ENCODE data around the gene FZD2. TPM values are rescaled to one million over a fixed set of nuclear protein-coding genes. Genes with fewer than 3 reads are reported as not detected.

Gene FZD2
- total RNA-seq, 1 donor from 2014 or later = 0.60 TPM

DNA sequence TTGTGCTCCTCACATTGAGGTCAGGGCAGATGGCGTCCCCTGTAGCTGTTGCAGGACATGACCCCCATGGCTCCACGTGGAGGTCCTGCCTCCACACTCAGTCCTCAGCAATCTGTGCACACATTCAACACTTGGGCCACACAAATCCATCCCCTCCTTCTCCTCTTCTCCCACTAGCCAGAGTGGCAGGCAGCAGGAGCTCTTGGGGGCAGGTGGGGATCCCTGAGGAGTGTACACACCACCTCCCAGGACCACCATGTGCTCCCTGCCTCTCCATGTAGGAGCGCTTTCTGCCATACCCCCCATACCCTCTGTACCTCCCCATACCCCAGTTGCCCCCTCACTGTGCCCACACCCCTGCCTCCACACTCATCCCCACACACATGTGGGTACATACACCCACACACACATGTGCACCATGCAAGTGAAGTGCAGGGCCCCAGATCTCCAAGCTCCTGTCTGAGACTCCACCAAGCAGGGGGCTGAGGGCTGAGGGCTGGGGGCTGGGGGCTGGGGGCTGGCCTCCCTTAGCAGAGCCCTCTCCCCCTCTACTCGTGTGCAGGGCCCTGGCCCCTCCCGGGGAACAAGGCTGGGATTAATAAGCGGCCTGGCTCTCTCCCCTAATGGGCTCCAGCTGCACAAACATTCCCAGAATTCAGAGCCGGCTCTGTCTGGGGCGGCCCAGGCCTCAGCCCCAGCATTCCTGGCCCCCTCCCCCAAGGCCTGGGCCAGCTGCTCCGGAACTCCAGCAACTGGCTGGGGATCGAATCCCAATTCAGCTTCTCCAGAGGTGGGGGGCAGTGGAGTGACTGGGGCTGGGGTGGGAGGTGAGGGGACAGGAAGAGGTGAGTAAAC, 50.8 kb downstream of the FZD2 start:
- ATAC-seq = peak; percentile 19

DNA sequence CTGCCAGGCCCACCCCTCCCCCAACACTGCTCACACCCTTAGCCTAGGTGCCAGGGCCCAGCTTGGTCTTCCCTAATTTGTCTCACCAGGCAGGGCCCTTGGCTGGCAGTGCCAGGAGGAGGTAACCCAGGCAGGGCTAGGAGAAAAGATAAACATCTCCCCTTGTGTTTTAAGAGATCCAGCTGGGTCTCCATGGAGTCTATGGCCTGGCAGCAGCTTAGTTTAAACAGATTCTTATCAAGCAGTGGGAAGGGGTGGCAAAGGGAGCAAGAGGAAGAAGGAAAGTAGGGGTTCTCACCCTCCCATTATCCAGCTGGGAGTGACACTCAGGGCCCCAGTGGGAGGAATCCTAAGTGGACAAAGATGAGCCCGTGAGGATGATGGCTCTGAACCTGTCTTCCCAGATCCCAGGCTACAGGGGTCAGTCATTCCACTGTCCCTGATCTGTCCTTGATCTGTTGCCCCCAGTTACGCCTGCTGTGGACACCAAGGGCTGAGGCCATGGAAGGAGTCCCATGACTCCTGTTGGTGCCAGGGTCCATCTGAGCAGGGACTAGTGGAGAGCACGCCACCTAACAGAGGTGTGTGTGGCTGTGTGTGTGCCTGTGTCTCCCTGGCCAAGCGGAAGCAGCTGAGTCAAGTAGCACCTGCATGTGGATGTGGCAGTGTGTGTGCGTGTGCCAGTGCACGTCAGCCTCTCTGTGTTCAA, 51.6 kb downstream of the FZD2 start:
- no peak for ATAC-seq

DNA sequence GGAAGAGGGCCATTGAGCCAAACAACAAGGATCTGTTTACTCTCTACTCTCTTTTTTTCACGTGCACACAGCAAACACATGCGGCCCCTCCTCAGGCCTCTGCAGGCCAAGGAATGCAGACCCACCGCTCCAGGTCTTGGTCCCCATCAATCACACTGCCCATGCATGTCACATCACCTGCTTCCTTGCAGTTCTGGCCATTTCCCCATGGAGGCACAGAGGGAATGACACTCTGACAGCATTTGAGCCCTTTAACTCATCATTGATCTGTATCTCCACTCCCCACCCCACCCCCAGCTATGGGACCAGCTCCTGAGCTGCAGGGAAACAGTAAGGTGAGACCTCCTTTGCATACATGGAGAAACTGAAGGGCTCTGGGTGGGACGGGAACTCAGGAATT, 53.0 kb downstream of the FZD2 start:
- ATAC-seq = no peak

Other genes starting within 250 kb of the FZD2 start
- gene RUNDC3A, start 248.9 kb upstream of the FZD2 start, total RNA-seq = 6.0 TPM
- 126 TPM for gene SLC25A39, start 232.7 kb upstream of the FZD2 start, total RNA-seq
- 767 TPM for gene GRN, start 212.2 kb upstream of the FZD2 start, total RNA-seq
- gene FAM171A2, start 193.6 kb upstream of the FZD2 start, total RNA-seq = 1.1 TPM
- gene ITGA2B, start 167.8 kb upstream of the FZD2 start, total RNA-seq = 0.68 TPM
- gene GPATCH8, start 54.1 kb upstream of the FZD2 start, total RNA-seq = 24.7 TPM
- not detected for gene MEIOC, start 99.0 kb downstream of the FZD2 start, total RNA-seq
- gene CCDC43, start 132.3 kb downstream of the FZD2 start, total RNA-seq = 19.0 TPM
- 3.9 TPM for gene DBF4B, start 151.2 kb downstream of the FZD2 start, total RNA-seq
- 0.96 TPM for gene ADAM11, start 201.5 kb downstream of the FZD2 start, total RNA-seq

Measured in esophagus mucosa (tissue), 1 donor.